DND-41 (cell line): Measurements from ENCODE around the gene DHX29.

Source experiments
- ATAC-seq: fragments of 200-7000 bp; cut with Tn5 transposase; 3 replicates; pipeline ENCODE4 v1.9.1; 2021; ENCODE audit warnings: low read depth; ENCODE audit not compliant: insufficient read depth
- DNase-seq: peaks from one replicate; pipeline ENCODE4 v3.0.0-alpha.2; 2020
- H2AFZ ChIP-seq: 2 replicates; pipeline ENCODE4 v1.6.0; 2012; ENCODE audit warnings: low read depth, low read length
- H3K27ac ChIP-seq: 2 replicates; pipeline ENCODE4 v1.5.1; 2012; ENCODE audit warnings: low read length, inconsistent platforms
- H3K27me3 ChIP-seq: fragments of 200-600 bp; sonication (generic); 2 replicates; pipeline ENCODE4 v1.6.0; 2012; ENCODE audit warnings: low read length, mild to moderate bottlenecking, inconsistent platforms; ENCODE audit not compliant: insufficient read depth, poor library complexity
- H3K36me3 ChIP-seq: 2 replicates; pipeline ENCODE4 v1.5.1; 2012; ENCODE audit warnings: low read length, inconsistent platforms; ENCODE audit not compliant: insufficient read depth
- H3K4me1 ChIP-seq: 2 replicates; pipeline ENCODE4 v1.5.1; 2012; ENCODE audit warnings: mild to moderate bottlenecking, low read length; ENCODE audit not compliant: insufficient read depth
- H3K4me2 ChIP-seq: 2 replicates; pipeline ENCODE4 v1.6.0; 2012; ENCODE audit warnings: mild to moderate bottlenecking, moderate library complexity, low read length, inconsistent platforms; ENCODE audit not compliant: insufficient read depth
- H3K4me3 ChIP-seq, 2 experiments: fragments of 200-600 bp in 1 of 2; shearing (Covaris generic) in 1 of 2; 2 replicates each; pipeline ENCODE4 v1.5.1; 2012 to 2016; ENCODE audit warnings: inconsistent platforms in 2 of 2, low read length in 2 of 2, mild to moderate bottlenecking in 2 of 2, low read depth in 1 of 2, moderate library complexity in 1 of 2
- H3K79me2 ChIP-seq: 2 replicates; pipeline ENCODE4 v1.6.0; 2012; ENCODE audit warnings: low read length, inconsistent platforms; ENCODE audit not compliant: insufficient read depth
- H3K9ac ChIP-seq: 2 replicates; pipeline ENCODE4 v1.6.0; 2012; ENCODE audit warnings: low read depth, mild to moderate bottlenecking, inconsistent platforms, low read length, moderate library complexity
- H3K9me3 ChIP-seq: 2 replicates; pipeline ENCODE4 v1.5.1; 2012; ENCODE audit warnings: low read length, moderate library complexity, mild to moderate bottlenecking, inconsistent platforms; ENCODE audit not compliant: insufficient read depth, severe bottlenecking
- H4K20me1 ChIP-seq: 2 replicates; pipeline ENCODE4 v1.6.0; 2012; ENCODE audit warnings: low read length; ENCODE audit not compliant: insufficient read depth
- CTCF ChIP-seq: IDR thresholded peaks from 2 replicates; pipeline ENCODE4 v1.5.1; 2012; ENCODE audit warnings: borderline replicate concordance, low read length, moderate library complexity, mild to moderate bottlenecking; ENCODE audit not compliant: poor library complexity, severe bottlenecking; ENCODE audit errors: extremely low read depth
- EZH2 ChIP-seq: IDR thresholded peaks from 3 replicates; pipeline ENCODE4 v1.6.1; 2012; ENCODE audit warnings: borderline replicate concordance, low read depth, mild to moderate bottlenecking, moderate library complexity, low read length, inconsistent platforms; ENCODE audit not compliant: severe bottlenecking

DHX29 gene

GRCh38 chr5:55230086-55230629 lies 77.3 kb downstream of the DHX29 start:
- no peak overlapping the region for H3K4me3 ChIP-seq

GRCh38 chr5:55227664-55228430 lies 79.6 kb downstream of the DHX29 start:
- Histone ChIP-seq H3K9ac (no peak overlapping the region), H3K4me1 (peaks cover 9% of the 10 kb centered on the region; the same call in 1 of the 2 replicates), H2AFZ (no peak overlapping the region), H3K4me2 (no peak overlapping the region), H3K27me3 (peaks cover 51% of the 10 kb centered on the region), H3K36me3 (no peaks in the 10 kb centered on the region), H3K9me3 (no peaks in the 10 kb centered on the region), H3K4me3 (no peak overlapping the region), H3K27ac (no peak overlapping the region), H3K79me2 (no peaks in the 10 kb centered on the region), H4K20me1 (0 out of 2 replicates have a peak, but pooled peaks cover 2% of the 10 kb centered on the region)
- ATAC-seq: no peak
- DNase-seq: no peak
- TF ChIP-seq EZH2: no peak

More at GRCh38 chr5:55230086-55230629, 77.3 kb downstream of the DHX29 start:
- H3K27me3 ChIP-seq: peaks cover 70% of the 10 kb centered on the region
- H3K36me3 ChIP-seq: no peaks in the 10 kb centered on the region
- H3K9ac ChIP-seq: no peak overlapping the region
- H3K79me2 ChIP-seq: no peaks in the 10 kb centered on the region
- H3K4me1 ChIP-seq: peaks cover 23% of the 10 kb centered on the region
- no peak for TF ChIP-seq CTCF
- no peak for TF ChIP-seq EZH2
- no peak overlapping the region for H2AFZ ChIP-seq
- H4K20me1 ChIP-seq: peaks cover 6% of the 10 kb centered on the region
- no peak overlapping the region for H3K4me2 ChIP-seq
- no peaks in the 10 kb centered on the region for H3K9me3 ChIP-seq
- DNase-seq: no peak
- no peak for ATAC-seq
- H3K27ac ChIP-seq: no peak overlapping the region

GRCh38 chr5:55226934-55227663 lies 80.4 kb downstream of the DHX29 start, which contains the start of gene MCIDAS:
Gene MCIDAS, minus strand, starts transcription at chr5:55227315. Its CDS starts 177 bp downstream, at chr5:55227138.
- Histone ChIP-seq H4K20me1 (0 out of 2 replicates have a peak, but pooled peaks cover 2% of the 10 kb centered on the region), H3K9ac (no peak within 1 kb of the TSS), H3K9me3 (no peaks in the 10 kb centered on the region), H3K4me2 (peak within 1 kb of the TSS; percentile 43), H3K27me3 (peaks cover 44% of the 10 kb centered on the region), H3K4me3 (no peak within 1 kb of the TSS), H3K79me2 (no peaks in the 10 kb centered on the region), H3K4me1 (peaks cover 6% of the 10 kb centered on the region; the same call in 1 of the 2 replicates), H3K36me3 (no peaks in the 10 kb centered on the region), H3K27ac (no peak within 1 kb of the TSS), H2AFZ (no peak within 1 kb of the TSS)
- peak; percentile 64 for ATAC-seq
- TF ChIP-seq EZH2 (no peak), CTCF (no peak)
- peak; percentile 32 for DNase-seq
